Fibroblast of pulmonary artery (primary cell): ENCODE results near the gene GSG1.
A peak's percentile ranks its signal among the peaks of the same experiment; 100 is the strongest.

ENCODE experiments used
- DNase-seq: peaks from one replicate; pipeline ENCODE4 v3.0.0-alpha.2; 2010; ENCODE audit warnings: low read depth
- H3K4me3 ChIP-seq: replicated peaks from 2 replicates; pipeline ENCODE4 v1.5.1; 2011; ENCODE audit warnings: low read depth, mild to moderate bottlenecking, control low read depth, low read length, moderate library complexity
- CTCF ChIP-seq: IDR thresholded peaks from 2 replicates; pipeline ENCODE4 v1.5.1; 2011; ENCODE audit warnings: mild to moderate bottlenecking, control low read depth, low read length, inconsistent platforms; ENCODE audit errors: missing control alignments

GSG1 gene

DNA sequence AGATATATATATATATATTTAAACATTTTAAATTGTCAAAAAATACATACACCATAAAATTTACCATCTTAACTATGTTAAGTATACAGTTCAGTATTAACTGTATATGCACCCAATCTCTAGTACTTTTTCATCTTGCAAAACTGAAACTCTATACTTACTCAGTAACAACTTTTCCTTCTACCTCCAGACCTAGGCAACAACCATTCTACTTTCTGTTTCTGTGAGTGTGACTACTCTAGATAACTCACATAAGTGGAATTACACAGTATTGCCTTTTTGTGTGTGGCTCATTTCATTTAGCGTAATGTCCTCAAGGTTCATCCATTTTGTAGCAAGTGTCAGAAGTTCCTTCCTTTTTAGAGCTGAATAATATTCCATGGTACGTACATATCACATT is 51.0 kb downstream of the GSG1 start:
- H3K4me3 ChIP-seq: no peak overlapping the region
- no peak for DNase-seq
- TF ChIP-seq CTCF: no peak

GRCh38 chr12:13049816-13050215 is 53.7 kb downstream of the GSG1 start:
- peak; percentile 63 for DNase-seq
- no peak for TF ChIP-seq CTCF
- no peak overlapping the region for H3K4me3 ChIP-seq

- H3K4me3 ChIP-seq: no peak overlapping the region
- no peak for DNase-seq
- TF ChIP-seq CTCF: no peak
Observed at GRCh38 chr12:13046964-13047363, 56.5 kb downstream of the GSG1 start.

GRCh38 chr12:13045816-13046215 is 57.7 kb downstream of the GSG1 start:
- H3K4me3 ChIP-seq: no peak overlapping the region
- no peak for TF ChIP-seq CTCF
- DNase-seq: no peak

DNA sequence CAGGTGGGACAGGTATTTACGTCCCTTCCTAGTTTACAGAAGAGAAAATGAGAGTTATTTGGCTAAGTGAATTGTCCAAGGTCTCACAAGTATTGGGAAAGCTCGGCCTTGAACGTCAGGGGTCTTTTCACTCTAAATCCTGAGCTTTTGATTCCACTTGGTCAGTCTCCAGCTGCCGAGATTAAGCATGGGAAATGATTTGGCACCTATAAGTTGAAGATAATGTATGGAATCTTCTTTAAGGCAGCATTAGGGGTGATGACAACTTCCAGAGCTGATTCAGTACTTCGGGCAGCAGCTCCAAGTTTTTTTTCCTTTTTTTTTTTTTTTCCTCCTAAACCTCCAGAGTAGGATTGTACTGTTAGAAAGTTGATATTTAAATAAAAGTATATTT is 58.6 kb downstream of the GSG1 start:
- no peak for DNase-seq
- peak overlapping the region; percentile 95 for H3K4me3 ChIP-seq
- TF ChIP-seq CTCF: no peak

- TF ChIP-seq CTCF: no peak
- DNase-seq: peak; percentile 73
- peak within 1 kb of the TSS; percentile 95 for H3K4me3 ChIP-seq
Observed at GRCh38 chr12:13044002-13044905, 59.2 kb downstream of the GSG1 start, which contains the start of gene FAM234B. Gene FAM234B (plus strand): TSS chr12:13044381. CDS start chr12:13044404, 23 bp downstream.
